Measurements from ENCODE around the gene ZNF79. TPM values are rescaled to one million over a fixed set of nuclear protein-coding genes. Genes with fewer than 3 reads are reported as not detected.

ZNF79 gene
- total and polyA plus RNA-seq, 9 of the 15 experiments (the other 6 are each of a cell fraction or from before 2014, with no cell fraction given): 0.62 to 7.0 (median 4.1) TPM

DNA sequence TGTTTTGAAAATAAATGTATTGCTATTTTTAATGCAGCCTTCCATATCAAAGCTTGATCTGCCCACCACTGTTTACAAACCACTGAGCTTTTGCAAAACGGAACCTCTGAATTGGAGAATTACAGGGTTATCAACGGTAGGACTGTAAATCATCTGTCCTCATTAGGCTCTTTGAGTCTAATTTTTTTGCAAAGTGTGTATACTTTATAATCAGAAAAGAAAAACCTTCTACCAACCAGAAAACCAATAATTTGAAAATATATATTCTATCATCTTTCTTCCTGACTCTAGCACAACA lies 34.0 kb upstream of the ZNF79 start:
- in situ Hi-C loops (cut with MboI): no loop called here
- POLR2A ChIA-PET: no interaction called here
- Histone ChIP-seq H4K20me1 (replicated peaks; ENCODE audit: control insufficient read depth, insufficient read depth, low read length) (peaks cover 2% of the 10 kb centered on the region; the same call in 1 of the 2 replicates), H2AFZ (ENCODE audit: low read depth, low read length) (no peak overlapping the region), H3K9me1 (ENCODE audit: control insufficient read depth, insufficient read depth, low read length) (no peaks in the 10 kb centered on the region), H3K27ac (ENCODE audit: extremely low read depth, low read depth, low read length) (no peak overlapping the region), H3K79me2 (ENCODE audit: control insufficient read depth, insufficient read depth, low read length) (no peaks in the 10 kb centered on the region), H3K27me3 (ENCODE audit: control insufficient read depth in 2 of 2, insufficient read depth in 2 of 2, low read length in 2 of 2) (peaks cover 11 to 19% of the 10 kb centered on the region in 2 experiments; a peak in 4 of 5 replicates), H3K4me2 (ENCODE audit: insufficient read depth, low read length) (no peak overlapping the region), H3K9me3 (replicated peaks; ENCODE audit: control insufficient read depth, insufficient read depth, low read depth, low read length) (no peaks in the 10 kb centered on the region), H3K36me3 (ENCODE audit: control insufficient read depth, insufficient read depth, low read length) (no peaks in the 10 kb centered on the region), H3K9ac (ENCODE audit: insufficient read depth in 1 of 2, low read depth in 2 of 2, low read length in 2 of 2) (no peak overlapping the region), H3K4me1 (replicated peaks in 1 of 2; ENCODE audit: control insufficient read depth in 2 of 2, insufficient read depth in 2 of 2, low read length in 2 of 2) (peaks cover 0 to 4% of the 10 kb centered on the region in 2 experiments; a peak in 1 of 5 replicates), H3K4me3 (no peak overlapping the region)
- intact Hi-C loops (cut with micrococcal nuclease): no loop called here
- CTCF ChIA-PET (ENCODE audit: low intra/inter-chr PET ratio): no interaction called here
- FAIRE-seq (no peak), DNase-seq (ENCODE audit: extremely low read depth in 1 of 4, low spot score in 3 of 4) (no peak), ATAC-seq (no peak)
- no TSS peak for BruUV-seq (replicated peaks)
- 4% methylated on average over 2 of the region's 2 CpGs for WGBS (ENCODE audit: insufficient coverage, low coverage, missing lambda C conversion rate)
- TF ChIP-seq SMAD3 (CRISPR knock-in tag; conservative IDR thresholded peaks at IDR 0.05): no peak
- TF ChIP-seq PBX2 (CRISPR knock-in tag; IDR thresholded peaks at IDR 0.05; ENCODE audit: low read depth): no peak
- TF ChIP-seq PBX2 (tag; conservative IDR thresholded peaks at IDR 0.05; ENCODE audit: low read depth): peak; percentile 20; the same call in 1 of the 2 replicates
- no peak for TF ChIP-seq NFIX (CRISPR knock-in tag; IDR thresholded peaks at IDR 0.05; ENCODE audit: low read depth)
- no peak for TF ChIP-seq ZNF263 (CRISPR knock-in tag; IDR thresholded peaks at IDR 0.05; ENCODE audit: borderline replicate concordance)
- TF ChIP-seq MEIS2 (IDR thresholded peaks at IDR 0.05; ENCODE audit: partially characterized antibody): peak; percentile 17
